HG03139 (cell line): ENCODE results near the gene RPS6KA5.

Source experiments
- ATAC-seq: cut with Tn5 transposase; IDR thresholded peaks from one replicate; pipeline ENCODE4 v1.9.1; 2021; ENCODE audit not compliant: unreplicated experiment

The RPS6KA5 gene

DNA sequence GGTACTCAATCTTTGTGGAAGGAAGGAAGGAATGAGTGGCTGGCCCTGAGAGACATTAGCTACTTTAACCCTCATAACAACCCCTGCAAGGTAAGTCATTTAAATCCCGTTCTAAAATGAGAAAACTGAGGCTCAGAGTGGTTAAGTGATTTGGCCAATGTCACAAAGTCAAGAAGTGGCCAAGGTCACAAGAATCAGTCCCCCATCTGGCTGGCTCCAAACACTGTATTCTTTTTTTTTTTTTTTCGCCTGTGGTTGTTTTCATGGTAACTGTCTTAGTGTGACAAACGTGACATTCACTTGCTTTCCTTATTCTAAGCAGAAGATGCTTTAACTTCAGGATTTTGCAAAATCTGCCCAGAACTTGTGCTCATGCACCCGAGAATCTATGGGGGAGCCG is 247.0 kb downstream of the RPS6KA5 start:
- no peak for ATAC-seq

DNA sequence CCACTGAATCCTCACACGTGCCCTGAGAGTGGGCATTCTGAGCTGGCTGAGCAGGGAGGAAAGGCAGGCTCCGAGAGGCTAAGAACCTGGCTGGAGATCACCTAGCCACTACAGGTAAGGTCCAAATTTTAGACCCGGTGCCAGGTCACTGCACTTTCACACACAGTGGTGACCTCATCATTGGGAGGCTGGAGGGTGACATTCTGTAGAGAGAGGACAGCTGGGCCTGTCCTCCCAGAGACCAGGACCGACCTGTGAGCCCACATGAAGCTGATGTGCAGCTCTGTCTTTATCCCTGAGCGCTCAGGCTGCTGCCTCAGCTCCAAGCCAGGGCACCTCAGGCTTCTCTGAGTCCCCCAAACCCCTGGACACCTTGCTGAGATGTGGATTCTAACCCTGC is 248.3 kb downstream of the RPS6KA5 start:
- ATAC-seq: no peak

DNA sequence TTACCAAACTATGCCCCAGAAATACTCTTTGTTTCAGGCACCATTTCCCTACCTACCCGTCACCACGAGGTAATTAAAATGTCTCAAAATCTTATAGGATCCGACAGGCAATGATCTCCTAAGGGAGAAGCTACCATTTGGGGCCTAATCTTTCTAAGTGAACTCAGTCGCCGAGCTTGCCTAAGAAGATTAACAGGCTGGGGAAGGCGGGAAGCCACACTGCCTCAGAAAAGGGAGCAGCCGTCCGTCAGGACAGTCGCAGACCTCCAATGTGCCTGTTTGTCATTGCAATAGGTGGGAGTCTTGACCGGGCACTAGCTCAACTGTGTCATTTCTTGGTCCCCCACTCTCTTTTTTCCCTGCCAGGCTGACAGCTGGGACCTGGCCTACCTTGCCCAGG is 248.8 kb downstream of the RPS6KA5 start:
- no peak for ATAC-seq

DNA sequence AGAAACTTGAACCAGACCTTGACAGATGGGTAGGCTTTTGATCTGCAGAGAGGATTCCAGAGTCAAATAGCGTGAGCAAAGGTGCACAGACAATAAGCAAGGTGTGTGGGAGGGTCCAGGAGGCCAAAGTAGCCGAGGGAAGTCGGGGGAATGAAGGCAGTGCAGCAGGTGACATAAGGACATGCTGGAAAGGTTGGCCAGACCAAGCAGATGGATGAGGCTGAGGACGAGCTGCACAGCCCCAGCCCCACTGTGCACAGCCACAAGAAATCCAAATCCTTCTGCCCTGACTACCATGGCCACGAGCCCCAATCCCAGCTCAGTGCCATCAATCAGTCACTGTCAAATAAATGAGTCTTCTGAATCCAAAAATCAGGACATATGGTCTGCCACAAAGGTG is 249.6 kb downstream of the RPS6KA5 start:
- ATAC-seq: no peak

DNA sequence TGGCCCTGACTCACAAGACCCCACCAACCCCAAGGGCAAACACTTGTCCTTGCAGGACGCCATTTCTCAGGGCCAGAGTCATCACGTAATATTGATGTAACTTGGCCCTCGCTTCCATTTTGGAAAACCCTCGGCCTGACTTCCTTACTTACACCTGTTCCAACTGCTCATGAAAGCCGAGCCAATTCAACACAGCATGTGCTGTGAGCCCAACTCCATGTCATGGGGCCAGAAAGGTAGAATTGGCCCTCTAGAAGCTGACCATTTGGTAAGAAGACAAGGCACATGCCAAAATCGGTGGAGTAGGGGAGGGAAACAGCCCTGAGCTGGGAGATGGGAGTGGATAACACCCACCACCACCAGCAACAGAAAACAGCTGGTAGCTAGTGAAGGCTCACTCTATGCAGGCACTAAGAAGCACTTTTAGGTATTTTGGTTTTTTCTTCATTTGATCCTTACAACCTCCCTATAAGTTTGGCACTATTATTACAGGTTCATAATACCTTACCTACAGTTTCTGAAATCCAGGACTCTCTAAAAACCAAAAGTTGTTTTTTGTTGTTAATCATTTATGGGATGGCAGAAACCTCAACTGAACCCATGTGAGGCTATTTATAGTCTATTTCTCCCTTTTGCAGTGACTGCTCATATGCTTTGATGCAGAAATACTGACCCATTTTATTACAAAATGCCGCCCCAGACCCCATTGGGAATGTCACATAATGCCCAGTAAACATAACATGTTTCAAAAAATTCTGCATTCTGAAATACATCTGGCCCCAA is 250.7 kb downstream of the RPS6KA5 start:
- no peak for ATAC-seq

DNA sequence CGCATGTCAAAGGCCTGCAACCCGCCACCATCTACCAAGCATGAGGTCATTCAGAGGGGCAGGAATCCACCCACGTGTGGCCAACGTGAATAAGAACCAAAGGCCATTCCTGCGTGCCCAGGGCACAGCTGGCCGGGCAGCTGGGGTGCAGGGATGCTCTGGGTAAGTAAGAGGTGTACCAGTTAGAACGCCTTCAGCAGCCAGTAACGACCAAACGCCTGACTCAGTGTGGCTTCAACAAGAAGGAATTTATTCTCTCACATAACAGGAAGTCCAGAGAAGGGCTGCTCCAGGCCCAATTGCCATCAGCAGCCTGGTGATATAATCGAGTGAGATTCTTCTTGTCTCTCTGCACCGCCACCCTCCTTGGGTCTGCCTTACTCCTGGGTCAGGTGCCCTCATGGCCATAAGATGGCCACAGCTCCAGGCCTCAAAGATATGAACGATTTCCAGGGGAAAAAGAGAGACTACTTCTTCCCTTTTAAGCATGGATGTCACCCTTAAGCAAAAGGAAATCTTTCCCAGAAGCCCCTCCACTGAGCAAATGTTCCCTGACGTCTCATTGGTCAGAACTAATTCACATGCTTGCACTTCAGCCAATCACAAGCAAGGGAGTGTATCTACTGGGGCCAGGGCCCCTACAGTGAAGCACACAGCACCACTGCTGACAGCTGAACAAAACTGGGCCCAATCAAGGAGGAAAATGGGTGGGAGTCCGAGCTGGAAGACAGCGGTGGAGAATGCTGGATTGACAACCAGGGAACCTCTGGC is 251.5 kb downstream of the RPS6KA5 start:
- ATAC-seq: no peak

DNA sequence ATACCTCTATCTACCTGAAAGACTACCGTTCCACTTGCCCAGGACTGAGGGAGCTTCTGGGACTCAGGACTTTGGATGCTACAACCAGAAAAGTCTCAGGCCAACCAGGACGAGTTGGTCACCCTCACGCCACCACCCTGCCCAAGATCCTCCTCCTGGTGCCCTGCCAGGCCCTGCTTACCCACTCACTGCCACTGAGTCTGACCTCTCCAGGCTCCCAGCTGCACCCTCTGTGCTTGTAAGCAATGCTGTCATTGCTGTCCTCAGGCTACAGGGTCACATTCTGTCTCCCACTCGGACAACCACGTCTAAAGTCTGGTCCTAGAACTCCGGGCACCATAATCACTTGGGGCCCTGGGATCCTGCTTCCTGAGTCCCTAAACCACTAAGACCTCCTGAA is 253.4 kb downstream of the RPS6KA5 start:
- no peak for ATAC-seq

DNA sequence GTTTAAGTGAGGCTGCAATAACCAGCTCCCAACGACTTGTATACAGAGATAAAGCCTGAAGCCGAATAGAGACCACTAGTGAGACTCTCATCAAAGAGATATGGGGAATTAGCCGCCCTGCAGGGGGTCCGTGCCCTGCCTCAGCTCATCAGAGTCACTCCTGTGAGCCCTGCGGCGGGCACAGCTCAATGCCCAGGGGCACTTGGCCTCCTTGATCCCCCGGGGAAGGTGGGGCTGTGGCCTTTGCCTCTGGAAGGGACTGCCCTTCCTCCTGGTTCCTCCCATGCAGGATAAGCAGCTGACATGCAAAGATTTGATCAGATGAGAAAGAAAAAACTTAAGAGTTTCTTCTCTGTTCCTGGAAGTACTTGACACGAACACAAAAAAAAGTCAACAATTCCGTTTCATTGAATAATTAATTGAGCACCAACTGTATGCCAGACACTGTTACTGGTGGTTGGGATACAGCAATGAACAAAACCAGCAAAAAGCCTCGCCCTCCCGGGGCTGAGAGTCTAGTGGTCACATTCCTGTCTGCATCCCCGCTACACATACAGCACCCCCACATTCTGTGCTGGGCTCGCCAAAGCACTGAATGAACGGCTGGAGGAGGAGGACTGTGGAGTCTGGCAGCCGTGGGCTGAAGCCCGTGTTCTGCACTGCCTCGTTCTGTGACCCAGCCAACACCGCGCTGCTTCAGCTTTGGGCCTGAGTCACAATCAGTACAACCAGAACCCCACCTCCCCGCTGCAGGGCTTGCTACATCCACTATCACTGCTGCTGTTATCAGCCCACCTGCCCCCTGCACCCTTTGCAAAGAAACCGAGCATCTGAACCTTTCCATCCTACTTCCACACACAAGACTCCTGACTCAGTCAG is 254.5 kb downstream of the RPS6KA5 start:
- ATAC-seq: no peak

DNA sequence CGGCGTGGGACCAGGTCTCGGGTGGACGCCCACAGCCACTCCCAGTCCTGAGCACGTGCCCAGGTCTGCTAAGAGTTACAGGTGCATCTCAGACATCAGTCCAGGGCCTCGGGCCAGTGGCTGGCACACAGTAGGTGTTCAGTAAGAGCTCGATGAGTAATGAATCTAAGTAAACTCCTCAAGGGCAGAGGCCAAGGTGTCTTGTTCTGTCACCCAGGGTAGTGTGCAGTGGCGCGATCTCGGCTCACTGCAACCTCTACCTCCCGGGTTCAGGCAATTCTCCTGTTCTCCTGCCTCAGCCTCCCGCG is 255.4 kb downstream of the RPS6KA5 start:
- ATAC-seq: no peak

DNA sequence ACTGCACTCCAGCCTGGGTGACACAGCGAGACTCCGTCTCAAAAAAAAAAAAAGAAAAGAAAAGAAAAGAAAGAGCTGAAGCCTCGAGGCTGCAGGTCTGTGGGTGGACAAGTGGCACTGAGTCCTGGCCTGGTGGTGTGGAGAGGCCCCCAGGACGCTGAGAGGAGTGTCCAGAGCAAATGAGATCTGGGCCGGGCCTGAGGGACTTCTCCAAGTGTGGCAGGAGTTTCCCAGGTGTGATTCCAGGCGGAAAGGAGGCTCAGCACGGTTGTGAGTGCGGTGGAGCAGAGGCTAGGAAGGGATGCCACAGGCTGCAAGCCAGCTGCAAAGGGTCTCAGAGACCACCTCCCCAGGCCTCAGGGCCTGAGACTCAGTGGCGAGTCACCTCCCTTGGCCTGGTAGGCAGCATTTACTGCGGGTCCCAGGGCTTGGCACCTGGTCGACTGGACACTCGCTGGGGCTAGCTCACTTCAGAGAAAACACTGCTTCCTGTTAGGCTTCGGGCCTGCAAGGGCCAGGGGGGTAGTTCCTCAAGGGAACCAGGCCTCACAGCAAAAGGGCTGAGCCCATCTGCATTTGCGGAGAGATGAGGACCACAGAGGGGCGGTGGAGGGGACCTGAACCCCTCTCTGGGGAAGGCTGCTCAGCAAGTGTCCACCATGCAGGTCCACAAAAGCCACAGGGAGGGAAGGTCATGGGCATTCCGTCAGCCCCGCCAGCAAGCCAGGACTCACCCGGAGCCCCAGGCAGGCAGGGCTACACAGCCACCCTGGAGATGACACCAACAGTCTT is 256.0 kb downstream of the RPS6KA5 start:
- no peak for ATAC-seq

DNA sequence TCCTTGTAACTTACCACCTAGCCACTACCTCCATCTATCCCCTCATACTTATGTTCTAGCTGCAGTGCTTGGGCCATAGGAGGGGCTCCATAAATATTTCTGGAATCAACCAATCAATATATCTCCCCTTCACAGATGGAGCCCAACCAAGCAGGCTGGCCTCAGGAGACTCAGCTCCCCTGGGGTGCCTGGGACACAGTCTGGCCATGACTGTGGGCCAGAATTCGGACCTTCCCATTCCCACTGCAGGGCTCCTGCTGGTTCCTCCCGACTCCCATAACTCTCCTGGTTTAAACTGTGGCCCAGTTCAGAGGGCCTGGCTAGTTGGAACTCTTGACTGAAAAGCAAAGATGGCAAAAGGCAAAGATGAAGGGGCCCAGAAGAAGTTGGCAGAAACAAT is 257.2 kb downstream of the RPS6KA5 start:
- ATAC-seq: no peak

DNA sequence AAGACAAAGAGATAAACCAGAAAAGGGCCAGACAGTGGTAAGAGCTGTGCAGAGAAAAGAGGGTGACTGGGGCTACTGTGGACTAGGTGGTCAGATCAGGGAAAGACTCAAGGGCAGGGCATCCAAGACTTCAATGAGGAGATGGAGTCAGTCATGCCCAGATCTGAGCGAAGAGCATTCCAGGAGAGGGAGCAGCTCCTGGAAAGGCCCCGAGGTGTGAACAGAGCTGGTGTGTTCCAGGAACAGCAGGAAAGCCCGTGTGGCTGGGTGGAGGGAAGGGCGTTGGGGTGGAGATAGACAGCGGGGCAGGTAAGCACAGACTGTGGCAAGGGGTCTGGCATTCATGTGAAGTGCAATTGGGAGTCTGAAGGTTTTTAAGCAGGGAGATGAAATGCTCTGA is 261.0 kb downstream of the RPS6KA5 start:
- no peak for ATAC-seq

DNA sequence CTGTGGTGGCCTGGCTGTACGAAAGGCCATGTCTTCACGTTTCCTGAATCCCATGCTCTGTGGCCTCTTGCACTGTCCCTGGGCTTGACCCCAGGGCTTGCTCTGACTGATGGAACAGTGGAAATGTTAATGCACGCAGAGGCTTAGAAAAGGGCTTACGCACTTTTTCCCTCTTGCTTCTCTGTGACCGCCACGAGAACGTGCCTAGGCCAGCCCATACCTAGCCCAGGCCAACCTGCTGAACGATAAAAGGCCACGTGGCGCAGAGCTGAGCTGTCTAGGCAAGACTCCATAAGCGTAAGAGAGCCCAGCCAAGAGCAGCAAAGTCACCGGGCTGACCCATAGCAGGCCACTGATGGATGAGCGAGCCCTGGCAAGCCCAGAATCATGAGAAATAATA is 262.5 kb downstream of the RPS6KA5 start:
- no peak for ATAC-seq
